Measurements from ENCODE around the gene DDX59. TPM values are rescaled to one million over a fixed set of nuclear protein-coding genes. Genes with fewer than 3 reads are reported as not detected.

Gene DDX59
- total and polyA plus RNA-seq, 9 of the 15 experiments (the other 6 are each of a cell fraction or from before 2014, with no cell fraction given), result 8.3 to 30.4 (median 19.8) TPM

DNA sequence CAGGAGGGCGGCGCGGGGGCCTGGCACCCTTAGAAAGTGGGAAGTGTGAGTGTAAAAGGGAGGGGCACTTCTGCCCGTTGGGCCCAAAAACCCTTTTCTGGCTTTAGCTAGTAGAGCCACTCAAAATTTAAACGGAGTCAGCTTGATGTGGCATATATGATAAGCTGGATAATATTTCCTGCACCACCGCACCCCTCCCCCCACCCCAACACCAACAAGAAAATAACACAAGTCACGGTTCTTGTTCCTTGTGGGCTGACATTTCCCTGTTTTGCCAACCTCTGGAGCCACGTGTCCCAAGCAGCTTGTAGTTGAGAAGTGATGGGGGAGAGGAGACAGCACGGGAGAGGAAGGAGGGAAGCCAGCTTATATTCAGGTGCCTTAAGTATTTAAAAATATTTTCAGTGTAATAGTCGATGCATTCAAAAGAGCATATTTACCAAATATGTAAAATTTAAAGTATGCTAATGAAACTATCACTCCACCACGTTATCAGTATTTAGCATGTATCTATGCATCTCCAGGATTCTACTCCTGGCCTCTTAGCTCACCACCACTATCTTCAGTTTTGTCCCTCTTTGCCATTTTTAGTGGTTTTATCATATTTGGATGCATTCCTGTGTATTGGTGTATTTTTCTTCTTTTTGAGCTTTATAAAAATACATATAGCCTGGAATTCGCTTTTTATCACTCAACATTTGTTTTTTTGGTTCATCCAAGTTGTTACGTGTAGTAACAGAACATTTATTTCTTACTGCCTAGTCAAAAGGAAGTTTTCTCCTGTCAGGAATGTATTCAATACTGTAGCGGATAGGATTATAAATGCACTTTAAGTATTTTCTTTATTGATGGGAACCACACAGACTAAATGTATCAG is 773 bp upstream of the DDX59 start (continued):
- TF ChIP-seq GTF2E2 (tag; IDR thresholded peaks at IDR 0.05) (peak; percentile 20; the same call in 1 of the 2 replicates), TAL1 (IDR thresholded peaks at IDR 0.05) (0 out of 2 replicates have a peak, but pooled peaks have one; percentile 13), PHF21A (IDR thresholded peaks at IDR 0.05; ENCODE audit: borderline replicate concordance, low read depth) (no peak), POLR2A (conservative IDR thresholded peaks at IDR 0.05) (peak; percentile 74), ZNF766 (CRISPR knock-in tag; conservative IDR thresholded peaks at IDR 0.05) (0 out of 2 replicates have a peak, but pooled peaks have one; percentile 41), KAT7 (CRISPR knock-in tag; IDR thresholded peaks at IDR 0.05; ENCODE audit: borderline replicate concordance) (peak; percentile 65), TAF9B (IDR thresholded peaks at IDR 0.05; ENCODE audit: partially characterized antibody) (peak; percentile 66), NFE2 (IDR thresholded peaks at IDR 0.05; ENCODE audit: low read depth) (peak; percentile 71), NBN (IDR thresholded peaks at IDR 0.05; ENCODE audit: low read depth) (peak; percentile 72), DNMT1 (IDR thresholded peaks at IDR 0.05) (peak; percentile 46; the same call in 1 of the 2 replicates), ARID1B (IDR thresholded peaks at IDR 0.05) (peak; percentile 61), NFIC (IDR thresholded peaks at IDR 0.05) (peak; percentile 14; the same call in 1 of the 2 replicates), MAFF (IDR thresholded peaks at IDR 0.05; ENCODE audit: low read length) (peak; percentile 38; the same call in 1 of the 2 replicates), ZNF644 (tag; IDR thresholded peaks at IDR 0.05; ENCODE audit: low read depth) (0 out of 2 replicates have a peak, but pooled peaks have one; percentile 20)
- TF ChIP-seq, protein P1, sequence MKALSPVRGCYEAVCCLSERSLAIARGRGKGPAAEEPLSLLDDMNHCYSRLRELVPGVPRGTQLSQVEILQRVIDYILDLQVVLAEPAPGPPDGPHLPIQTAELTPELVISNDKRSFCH (CRISPR knock-in tag; IDR thresholded peaks at IDR 0.05), result no peak
- TF ChIP-seq, protein P1 (tag; IDR thresholded peaks at IDR 0.05), result peak; percentile 85
- TF ChIP-seq, protein P2, sequence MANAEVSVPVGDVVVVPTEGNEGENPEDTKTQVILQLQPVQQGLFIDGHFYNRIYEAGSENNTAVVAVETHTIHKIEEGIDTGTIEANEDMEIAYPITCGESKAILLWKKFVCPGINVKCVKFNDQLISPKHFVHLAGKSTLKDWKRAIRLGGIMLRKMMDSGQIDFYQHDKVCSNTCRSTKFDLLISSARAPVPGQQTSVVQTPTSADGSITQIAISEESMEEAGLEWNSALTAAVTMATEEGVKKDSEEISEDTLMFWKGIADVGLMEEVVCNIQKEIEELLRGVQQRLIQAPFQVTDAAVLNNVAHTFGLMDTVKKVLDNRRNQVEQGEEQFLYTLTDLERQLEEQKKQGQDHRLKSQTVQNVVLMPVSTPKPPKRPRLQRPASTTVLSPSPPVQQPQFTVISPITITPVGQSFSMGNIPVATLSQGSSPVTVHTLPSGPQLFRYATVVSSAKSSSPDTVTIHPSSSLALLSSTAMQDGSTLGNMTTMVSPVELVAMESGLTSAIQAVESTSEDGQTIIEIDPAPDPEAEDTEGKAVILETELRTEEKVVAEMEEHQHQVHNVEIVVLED (CRISPR knock-in tag; IDR thresholded peaks at IDR 0.05), result no peak
- TF ChIP-seq, protein P3, sequence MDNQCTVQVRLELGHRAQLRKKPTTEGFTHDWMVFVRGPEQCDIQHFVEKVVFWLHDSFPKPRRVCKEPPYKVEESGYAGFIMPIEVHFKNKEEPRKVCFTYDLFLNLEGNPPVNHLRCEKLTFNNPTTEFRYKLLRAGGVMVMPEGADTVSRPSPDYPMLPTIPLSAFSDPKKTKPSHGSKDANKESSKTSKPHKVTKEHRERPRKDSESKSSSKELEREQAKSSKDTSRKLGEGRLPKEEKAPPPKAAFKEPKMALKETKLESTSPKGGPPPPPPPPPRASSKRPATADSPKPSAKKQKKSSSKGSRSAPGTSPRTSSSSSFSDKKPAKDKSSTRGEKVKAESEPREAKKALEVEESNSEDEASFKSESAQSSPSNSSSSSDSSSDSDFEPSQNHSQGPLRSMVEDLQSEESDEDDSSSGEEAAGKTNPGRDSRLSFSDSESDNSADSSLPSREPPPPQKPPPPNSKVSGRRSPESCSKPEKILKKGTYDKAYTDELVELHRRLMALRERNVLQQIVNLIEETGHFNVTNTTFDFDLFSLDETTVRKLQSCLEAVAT (IDR thresholded peaks at IDR 0.05), result 0 out of 4 replicates have a peak, but pooled peaks of 1 of the 2 experiments have one; percentile 7
- TF ChIP-seq, protein P4, sequence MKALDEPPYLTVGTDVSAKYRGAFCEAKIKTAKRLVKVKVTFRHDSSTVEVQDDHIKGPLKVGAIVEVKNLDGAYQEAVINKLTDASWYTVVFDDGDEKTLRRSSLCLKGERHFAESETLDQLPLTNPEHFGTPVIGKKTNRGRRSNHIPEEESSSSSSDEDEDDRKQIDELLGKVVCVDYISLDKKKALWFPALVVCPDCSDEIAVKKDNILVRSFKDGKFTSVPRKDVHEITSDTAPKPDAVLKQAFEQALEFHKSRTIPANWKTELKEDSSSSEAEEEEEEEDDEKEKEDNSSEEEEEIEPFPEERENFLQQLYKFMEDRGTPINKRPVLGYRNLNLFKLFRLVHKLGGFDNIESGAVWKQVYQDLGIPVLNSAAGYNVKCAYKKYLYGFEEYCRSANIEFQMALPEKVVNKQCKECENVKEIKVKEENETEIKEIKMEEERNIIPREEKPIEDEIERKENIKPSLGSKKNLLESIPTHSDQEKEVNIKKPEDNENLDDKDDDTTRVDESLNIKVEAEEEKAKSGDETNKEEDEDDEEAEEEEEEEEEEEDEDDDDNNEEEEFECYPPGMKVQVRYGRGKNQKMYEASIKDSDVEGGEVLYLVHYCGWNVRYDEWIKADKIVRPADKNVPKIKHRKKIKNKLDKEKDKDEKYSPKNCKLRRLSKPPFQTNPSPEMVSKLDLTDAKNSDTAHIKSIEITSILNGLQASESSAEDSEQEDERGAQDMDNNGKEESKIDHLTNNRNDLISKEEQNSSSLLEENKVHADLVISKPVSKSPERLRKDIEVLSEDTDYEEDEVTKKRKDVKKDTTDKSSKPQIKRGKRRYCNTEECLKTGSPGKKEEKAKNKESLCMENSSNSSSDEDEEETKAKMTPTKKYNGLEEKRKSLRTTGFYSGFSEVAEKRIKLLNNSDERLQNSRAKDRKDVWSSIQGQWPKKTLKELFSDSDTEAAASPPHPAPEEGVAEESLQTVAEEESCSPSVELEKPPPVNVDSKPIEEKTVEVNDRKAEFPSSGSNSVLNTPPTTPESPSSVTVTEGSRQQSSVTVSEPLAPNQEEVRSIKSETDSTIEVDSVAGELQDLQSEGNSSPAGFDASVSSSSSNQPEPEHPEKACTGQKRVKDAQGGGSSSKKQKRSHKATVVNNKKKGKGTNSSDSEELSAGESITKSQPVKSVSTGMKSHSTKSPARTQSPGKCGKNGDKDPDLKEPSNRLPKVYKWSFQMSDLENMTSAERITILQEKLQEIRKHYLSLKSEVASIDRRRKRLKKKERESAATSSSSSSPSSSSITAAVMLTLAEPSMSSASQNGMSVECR (CRISPR knock-in tag; IDR thresholded peaks at IDR 0.05), result peak; percentile 55; the same call in 1 of the 2 replicates

Data from K562 (cell line).